Activated T-helper 1 cell treated with anti-CD3 and anti-CD28 coated beads, Interleukin-12 subunit alpha, Interleukin-12 subunit beta, Interleukin-2, Interleukin-4 antibody, amounts not matched to agents 30 ng/mL and 10 ng/mL and 1 ng/mL, durations not matched to agents 14 hours and 24 hours and 36 hours (primary cell): ENCODE data around the gene SYNJ2. TPM values are rescaled to one million over a fixed set of nuclear protein-coding genes. Genes with fewer than 3 reads are reported as not detected.

ENCODE experiments used
- DNase-seq: peaks from one replicate; pipeline ENCODE4 v3.0.0; 2021; ENCODE audit warnings: low spot score
- H3K27ac Mint-ChIP-seq: one replicate; pipeline ENCODE4 v1.8.0; 2021; ENCODE audit warnings: mild to moderate bottlenecking, mixed read lengths
- H3K27me3 Mint-ChIP-seq: one replicate; pipeline ENCODE4 v1.8.0; 2022; ENCODE audit warnings: mild to moderate bottlenecking, moderate library complexity, mixed read lengths; ENCODE audit not compliant: insufficient read depth
- H3K36me3 Mint-ChIP-seq: one replicate; pipeline ENCODE4 v1.8.0; 2021; ENCODE audit warnings: low read depth, mixed read lengths
- H3K4me1 Mint-ChIP-seq: one replicate; pipeline ENCODE4 v1.8.0; 2021; ENCODE audit warnings: low read depth, mixed read lengths
- H3K4me3 Mint-ChIP-seq: one replicate; pipeline ENCODE4 v1.8.0; 2021; ENCODE audit warnings: mild to moderate bottlenecking, moderate library complexity, mixed read lengths
- H3K9me3 Mint-ChIP-seq: one replicate; pipeline ENCODE4 v1.8.0; 2021; ENCODE audit warnings: mixed read lengths
- intact Hi-C: fragments of 100-400 bp; cut with micrococcal nuclease; formaldehyde crosslinking; loops from one replicate; pipeline ENCODE4 v1.15.1; 2024
- total RNA-seq: library from RNA; stranded (reverse); gene quantifications from 2 replicates; pipeline ENCODE4 v1.2.3, GENCODE V29; 2022

SYNJ2 gene
- total RNA-seq, 1 donor from 2014 or later = 31.2 TPM

GRCh38 chr6:158018041-158018771 lies 36.5 kb downstream of the SYNJ2 start:
- H3K9me3 Mint-ChIP-seq = peaks cover 2% of the 10 kb centered on the region
- H3K36me3 Mint-ChIP-seq = peaks cover 33% of the 10 kb centered on the region
- peaks cover 27% of the 10 kb centered on the region for H3K4me1 Mint-ChIP-seq
- intact Hi-C loops = no loop called here
- no peak overlapping the region for H3K27ac Mint-ChIP-seq
- no peak overlapping the region for H3K4me3 Mint-ChIP-seq
- DNase-seq = no peak
- H3K27me3 Mint-ChIP-seq = no peaks in the 10 kb centered on the region

GRCh38 chr6:158018851-158019361 lies 37.2 kb downstream of the SYNJ2 start:
- intact Hi-C loops = no loop called here
- Mint-ChIP-seq H3K36me3 (peaks cover 26% of the 10 kb centered on the region), H3K4me3 (no peak overlapping the region)

GRCh38 chr6:158019416-158019815 lies 37.8 kb downstream of the SYNJ2 start:
- intact Hi-C loops = no loop called here
- no peak for DNase-seq

More at GRCh38 chr6:158018851-158019361, 37.2 kb downstream of the SYNJ2 start:
- Mint-ChIP-seq H3K27me3 (no peaks in the 10 kb centered on the region), H3K9me3 (peaks cover 1% of the 10 kb centered on the region), H3K27ac (no peak overlapping the region), H3K4me1 (peaks cover 20% of the 10 kb centered on the region)
- DNase-seq = no peak

GRCh38 chr6:158020272-158020711 lies 38.6 kb downstream of the SYNJ2 start:
- Mint-ChIP-seq H3K4me3 (no peak overlapping the region), H3K27me3 (no peaks in the 10 kb centered on the region), H3K36me3 (peaks cover 22% of the 10 kb centered on the region), H3K4me1 (peaks cover 11% of the 10 kb centered on the region), H3K9me3 (no peaks in the 10 kb centered on the region), H3K27ac (no peak overlapping the region)
- intact Hi-C loops = no loop called here
- DNase-seq = no peak

More at GRCh38 chr6:158019416-158019815, 37.8 kb downstream of the SYNJ2 start:
- no peaks in the 10 kb centered on the region for H3K9me3 Mint-ChIP-seq
- no peak overlapping the region for H3K4me3 Mint-ChIP-seq
- H3K4me1 Mint-ChIP-seq = peaks cover 16% of the 10 kb centered on the region
- peaks cover 25% of the 10 kb centered on the region for H3K36me3 Mint-ChIP-seq
- no peak overlapping the region for H3K27ac Mint-ChIP-seq
- no peaks in the 10 kb centered on the region for H3K27me3 Mint-ChIP-seq

- DNase-seq = no peak
- Mint-ChIP-seq H3K9me3 (no peaks in the 10 kb centered on the region), H3K27ac (no peak overlapping the region), H3K36me3 (peaks cover 22% of the 10 kb centered on the region), H3K4me3 (no peak overlapping the region), H3K4me1 (peaks cover 11% of the 10 kb centered on the region), H3K27me3 (no peaks in the 10 kb centered on the region)
- intact Hi-C loops = no loop called here
Observed at GRCh38 chr6:158020811-158021210, 39.1 kb downstream of the SYNJ2 start.

- no peak overlapping the region for H3K27ac Mint-ChIP-seq
- no peak for DNase-seq
- peaks cover 22% of the 10 kb centered on the region for H3K36me3 Mint-ChIP-seq
- intact Hi-C loops = no loop called here
- no peak overlapping the region for H3K4me3 Mint-ChIP-seq
- H3K27me3 Mint-ChIP-seq = no peaks in the 10 kb centered on the region
- no peaks in the 10 kb centered on the region for H3K9me3 Mint-ChIP-seq
- peaks cover 17% of the 10 kb centered on the region for H3K4me1 Mint-ChIP-seq
Observed at GRCh38 chr6:158021376-158021775, 39.7 kb downstream of the SYNJ2 start.

- Mint-ChIP-seq H3K9me3 (no peaks in the 10 kb centered on the region), H3K4me1 (peaks cover 24% of the 10 kb centered on the region), H3K4me3 (no peak overlapping the region), H3K27me3 (no peaks in the 10 kb centered on the region), H3K27ac (no peak overlapping the region), H3K36me3 (peaks cover 22% of the 10 kb centered on the region)
- no peak for DNase-seq
- intact Hi-C loops = no loop called here
Observed at GRCh38 chr6:158021814-158022748, 40.4 kb downstream of the SYNJ2 start.

GRCh38 chr6:158022749-158023596 lies 41.3 kb downstream of the SYNJ2 start:
- intact Hi-C loops = no loop called here
- Mint-ChIP-seq H3K27ac (no peak overlapping the region), H3K36me3 (peaks cover 24% of the 10 kb centered on the region), H3K4me1 (peaks cover 33% of the 10 kb centered on the region), H3K4me3 (no peak overlapping the region), H3K9me3 (no peaks in the 10 kb centered on the region), H3K27me3 (no peaks in the 10 kb centered on the region)
- no peak for DNase-seq

GRCh38 chr6:158023597-158023939 lies 41.9 kb downstream of the SYNJ2 start:
- intact Hi-C loops = no loop called here
- Mint-ChIP-seq H3K27ac (no peak overlapping the region), H3K27me3 (no peaks in the 10 kb centered on the region), H3K36me3 (peaks cover 21% of the 10 kb centered on the region), H3K4me1 (peaks cover 36% of the 10 kb centered on the region), H3K4me3 (no peak overlapping the region), H3K9me3 (no peaks in the 10 kb centered on the region)
- DNase-seq = no peak

- no peak overlapping the region for H3K4me3 Mint-ChIP-seq
- no peaks in the 10 kb centered on the region for H3K27me3 Mint-ChIP-seq
- peaks cover 37% of the 10 kb centered on the region for H3K4me1 Mint-ChIP-seq
- no peak for DNase-seq
- no peaks in the 10 kb centered on the region for H3K9me3 Mint-ChIP-seq
- intact Hi-C loops = no loop called here
- H3K27ac Mint-ChIP-seq = peak overlapping the region; percentile 82
- peaks cover 22% of the 10 kb centered on the region for H3K36me3 Mint-ChIP-seq
Observed at GRCh38 chr6:158024566-158025297, 43.1 kb downstream of the SYNJ2 start.

- Mint-ChIP-seq H3K4me1 (peaks cover 43% of the 10 kb centered on the region), H3K9me3 (no peaks in the 10 kb centered on the region), H3K36me3 (peaks cover 16% of the 10 kb centered on the region), H3K27me3 (no peaks in the 10 kb centered on the region), H3K27ac (peak overlapping the region; percentile 99), H3K4me3 (peak overlapping the region; percentile 81)
- peak; percentile 76 for DNase-seq
- intact Hi-C loops = loop anchor here (1.0 to 2.0 kb wide), 9 partner anchors 17 to 262 kb away; no protein-coding TSS in a partner anchor
Observed at GRCh38 chr6:158026054-158026900, 44.6 kb downstream of the SYNJ2 start.
